Heart left ventricle (tissue), 16 donors: Measurements from ENCODE around the gene TTC12. TPM values are rescaled to one million over a fixed set of nuclear protein-coding genes. Genes with fewer than 3 reads are reported as not detected.

ENCODE experiments used
- ATAC-seq, 4 donors: fragments of 200-7000 bp; cut with Tn5 transposase; one replicate each; pipeline ENCODE4 v1.9.1; 2020 to 2022; ENCODE audit warnings: moderate library complexity in 4 of 4, mild to moderate bottlenecking in 3 of 4, moderate number of reproducible peaks in 1 of 4
- DNase-seq, 5 donors: peaks; one replicate each; pipeline ENCODE4 v3.0.0-alpha.2; 2020
- H3K27ac ChIP-seq, 12 donors: fragments of 200-600 bp; sonication (generic) in 4 of 12; one replicate each; pipeline versions ENCODE4 v1.5.0 to v1.8.0; 2016 to 2022; ENCODE audit warnings: mild to moderate bottlenecking in 2 of 12
- H3K27me3 ChIP-seq, 9 donors: fragments of 200-600 bp; sonication (generic) in 2 of 9; one replicate each; pipeline versions ENCODE4 v1.5.1 to v1.8.0; 2016 to 2022; ENCODE audit warnings: mild to moderate bottlenecking in 3 of 9
- H3K36me3 ChIP-seq, 9 donors: fragments of 200-600 bp; sonication (generic) in 2 of 9; one replicate each; pipeline versions ENCODE4 v1.5.0 to v1.8.0; 2018 to 2022; ENCODE audit warnings: mild to moderate bottlenecking in 2 of 9
- H3K4me1 ChIP-seq, 12 donors: fragments of 200-600 bp; sonication (generic) in 4 of 12; one replicate each; pipeline versions ENCODE4 v1.5.0 to v1.8.0; 2016 to 2022; ENCODE audit warnings: mild to moderate bottlenecking in 3 of 12
- H3K4me3 ChIP-seq, 12 donors: fragments of 200-600 bp; sonication (generic) in 4 of 12; one replicate each; pipeline versions ENCODE4 v1.5.0 to v1.8.0; 2017 to 2022; ENCODE audit warnings: mild to moderate bottlenecking in 9 of 12, moderate library complexity in 4 of 12
- H3K9me3 ChIP-seq, 12 donors: fragments of 200-600 bp; sonication (generic) in 4 of 12; one replicate each; pipeline versions ENCODE4 v1.5.0 to v1.8.0; 2016 to 2022; ENCODE audit warnings: mild to moderate bottlenecking in 1 of 12
- POLR2A ChIP-seq, 2 donors: fragments of 450-650 bp; IDR thresholded peaks; one replicate each; pipeline ENCODE4 v1.6.1; 2017; ENCODE audit warnings: antibody characterized with exemption in 2 of 2, mild to moderate bottlenecking in 2 of 2, moderate library complexity in 2 of 2
- WGBS, 4 donors: extraction: QIAGEN DNeasy Blood & Tissue Kit in 2 of 4; methylation state at CpG; one replicate each; pipeline versions ENCODE4 v1.1.5 to v1.1.7; 2013 to 2018; 5-methylcytosine and 5-hydroxymethylcytosine counted together
- intact Hi-C, 10 donors: fragments of 100-400 bp; cut with DNase I; formaldehyde crosslinking; loops; one replicate each; pipeline versions ENCODE4 v1.11.1 to v1.14.2; 2022
- polyA plus RNA-seq, 2 donors: library from polyadenylated mRNA; stranded (reverse); fragments of 200-250 nt; gene quantifications; one replicate each; pipeline ENCODE4 v1.2.3, GENCODE V29; 2013
- total RNA-seq, 9 donors: library from RNA; depleted of rRNA in 2 of 9; stranded (reverse); fragments of >200 nt in 2 of 9; fragmentation: NEBNext Ultra II Directional in 3 of 9; extraction: Animal tissue kit (Norgen Biotek cat#: 25700) in 3 of 9; gene quantifications; one replicate each; pipeline versions ENCODE4 v1.1.0 to v1.2.4, GENCODE V29; 2016 to 2023
- TF ChIP-seq, protein P1 (sequence below), 12 donors: fragments of 200-600 bp; sonication (generic) in 4 of 12; IDR thresholded peaks; one replicate each; pipeline versions ENCODE4 v1.5.0 to v1.8.0; 2018 to 2022; ENCODE audit warnings: antibody characterized with exemption in 12 of 12, mild to moderate bottlenecking in 5 of 12
- donor health status: ischemic (EF 13 %, LVEDD 7.1; RV severe dilation, severe dysfunction).
- donor health status: healthy with polysubstance abuse.
- donor health status: DM: no; HTN: yes; CAD: no.
- donor health status: DM: no; HTN: no; CAD: no.
- donor health status: ischemic (EF 25% LVEDD 6.9; RV normal size, moderate dysfunction).
- donor health status: ischemic (EF 25% LVEDD 5.7; RV mildly dilated, moderate dysfunction).
- donor health status: healthy.
- donor health status: DM: yes; HTN: yes; CAD: no.
- donor health status: ischemic (EF 35%, LVEDD 5.7; RV mildly dilated, moderate dysfunction).
- donor health status: nonischemic (EF 11% LVEDD 7.7; RV severe dilation, severe dysfunction).
- donor health status: DM: yes; HTN: yes; CAD: no.
- donor health status: PGD.
- donor health status: ischemic (EF 29% LVEDD 5.4; RV normal size, mild dysfunction).
- donor health status: nonischemic (EF 23%, LVEDD 6.1; RV moderate dilation, normal function).

The TTC12 gene
- total and polyA plus RNA-seq, 11 donors = 2.7 to 11.9 (median 6.9) TPM

DNA sequence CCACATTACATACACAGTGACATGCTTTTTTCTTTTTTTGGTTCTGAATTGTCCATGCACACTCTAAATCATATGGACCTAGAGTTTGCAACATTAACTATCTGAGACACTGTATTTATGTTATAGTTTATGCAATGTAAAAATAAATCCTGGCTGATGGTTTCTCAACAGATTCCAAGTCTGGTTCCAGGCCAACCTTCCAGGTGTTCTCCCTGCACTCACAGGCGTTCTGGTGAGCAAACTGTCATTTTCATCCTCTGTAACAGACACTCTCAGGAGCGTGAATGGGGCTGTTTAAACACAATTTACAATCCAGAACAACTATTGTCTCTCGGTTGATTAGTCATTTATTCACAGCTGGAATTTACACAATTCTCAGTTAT lies 36.7 kb downstream of the TTC12 start:
- no peak for TF ChIP-seq POLR2A (IDR thresholded peaks at IDR 0.05)
- TF ChIP-seq, protein P1, sequence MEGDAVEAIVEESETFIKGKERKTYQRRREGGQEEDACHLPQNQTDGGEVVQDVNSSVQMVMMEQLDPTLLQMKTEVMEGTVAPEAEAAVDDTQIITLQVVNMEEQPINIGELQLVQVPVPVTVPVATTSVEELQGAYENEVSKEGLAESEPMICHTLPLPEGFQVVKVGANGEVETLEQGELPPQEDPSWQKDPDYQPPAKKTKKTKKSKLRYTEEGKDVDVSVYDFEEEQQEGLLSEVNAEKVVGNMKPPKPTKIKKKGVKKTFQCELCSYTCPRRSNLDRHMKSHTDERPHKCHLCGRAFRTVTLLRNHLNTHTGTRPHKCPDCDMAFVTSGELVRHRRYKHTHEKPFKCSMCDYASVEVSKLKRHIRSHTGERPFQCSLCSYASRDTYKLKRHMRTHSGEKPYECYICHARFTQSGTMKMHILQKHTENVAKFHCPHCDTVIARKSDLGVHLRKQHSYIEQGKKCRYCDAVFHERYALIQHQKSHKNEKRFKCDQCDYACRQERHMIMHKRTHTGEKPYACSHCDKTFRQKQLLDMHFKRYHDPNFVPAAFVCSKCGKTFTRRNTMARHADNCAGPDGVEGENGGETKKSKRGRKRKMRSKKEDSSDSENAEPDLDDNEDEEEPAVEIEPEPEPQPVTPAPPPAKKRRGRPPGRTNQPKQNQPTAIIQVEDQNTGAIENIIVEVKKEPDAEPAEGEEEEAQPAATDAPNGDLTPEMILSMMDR (IDR thresholded peaks at IDR 0.05) = no peak
- WGBS, 4 donors = 81 to 90% (median 84%) methylated on average over 3 of the region's 3 CpGs
- Histone ChIP-seq H3K36me3 (peaks cover 0 to 69% (median 24%) of the 10 kb centered on the region in 9 donors), H3K27me3 (no peaks in the 10 kb centered on the region), H3K9me3 (peaks cover 0 to 20% (median 8%) of the 10 kb centered on the region in 12 donors), H3K4me1 (no peaks in the 10 kb centered on the region), H3K27ac (no peak overlapping the region), H3K4me3 (no peak overlapping the region)
- ATAC-seq = no peak
- no peak for DNase-seq
- intact Hi-C loops = no loop called here

DNA sequence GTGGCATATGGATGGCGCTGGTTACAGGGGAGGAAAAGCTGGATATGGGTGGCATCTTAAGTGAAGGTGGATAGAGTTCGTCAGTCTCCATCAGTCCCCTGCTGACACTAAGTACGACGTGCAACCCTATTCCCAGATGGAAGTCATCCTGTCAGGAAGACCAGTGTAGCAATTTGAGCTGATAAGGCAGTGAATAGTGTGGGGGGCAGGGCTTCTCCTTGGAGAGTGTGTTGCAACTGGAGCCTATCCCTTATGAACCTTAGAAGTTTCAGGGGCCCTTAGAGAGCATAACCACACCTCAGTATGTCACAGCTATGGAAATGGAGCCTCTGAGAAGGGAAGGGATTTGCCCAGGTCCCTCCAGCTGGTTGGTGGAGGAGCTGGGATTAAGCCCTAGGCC lies 37.1 kb downstream of the TTC12 start:
- intact Hi-C loops = no loop called here
- no peak overlapping the region for H3K4me3 ChIP-seq
- DNase-seq (no peak), ATAC-seq (no peak)
- peaks cover 0 to 25% (median 12%) of the 10 kb centered on the region in 12 donors for H3K9me3 ChIP-seq
- H3K36me3 ChIP-seq = peaks cover 0 to 69% (median 28%) of the 10 kb centered on the region in 9 donors
- no peaks in the 10 kb centered on the region for H3K4me1 ChIP-seq
- WGBS, 4 donors = 74 to 80% (median 76%) methylated on average over 4 of the region's 4 CpGs
- TF ChIP-seq POLR2A (IDR thresholded peaks at IDR 0.05) = no peak
- TF ChIP-seq, protein P1 (IDR thresholded peaks at IDR 0.05) = no peak
- no peak overlapping the region for H3K27ac ChIP-seq
- H3K27me3 ChIP-seq = no peaks in the 10 kb centered on the region

DNA sequence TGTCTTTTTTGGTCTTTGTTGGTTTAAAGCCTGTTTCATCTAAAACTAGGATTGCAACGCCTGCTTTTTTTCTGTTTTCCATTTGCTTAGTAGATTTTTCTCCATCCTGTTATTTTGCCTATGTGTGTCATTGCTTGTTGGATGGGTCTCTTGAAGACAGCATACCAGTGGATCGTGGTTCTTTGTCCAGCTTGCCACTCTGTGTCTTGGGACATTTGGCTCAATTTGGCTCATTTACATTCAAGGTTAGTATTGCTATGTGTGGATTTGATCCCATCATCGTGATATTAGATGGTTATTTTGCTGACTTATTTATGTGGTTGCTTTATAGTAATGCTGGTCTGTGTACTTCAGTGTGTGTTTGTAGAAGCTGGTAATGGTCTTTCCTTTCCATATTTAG lies 41.8 kb downstream of the TTC12 start:
- H3K27me3 ChIP-seq = no peaks in the 10 kb centered on the region
- peaks cover 0 to 98% (median 58%) of the 10 kb centered on the region in 9 donors for H3K36me3 ChIP-seq
- H3K9me3 ChIP-seq = peaks cover 0 to 34% (median 14%) of the 10 kb centered on the region in 12 donors
- no peak overlapping the region for H3K4me3 ChIP-seq
- DNase-seq (no peak), ATAC-seq (no peak)
- TF ChIP-seq POLR2A (IDR thresholded peaks at IDR 0.05) = no peak
- TF ChIP-seq, protein P1 (IDR thresholded peaks at IDR 0.05) = no peak
- H3K4me1 ChIP-seq = no peaks in the 10 kb centered on the region
- WGBS, 4 donors = 95 to 98% (median 96%) methylated on average over 3 of the region's 3 CpGs
- intact Hi-C loops = no loop called here
- no peak overlapping the region for H3K27ac ChIP-seq

DNA sequence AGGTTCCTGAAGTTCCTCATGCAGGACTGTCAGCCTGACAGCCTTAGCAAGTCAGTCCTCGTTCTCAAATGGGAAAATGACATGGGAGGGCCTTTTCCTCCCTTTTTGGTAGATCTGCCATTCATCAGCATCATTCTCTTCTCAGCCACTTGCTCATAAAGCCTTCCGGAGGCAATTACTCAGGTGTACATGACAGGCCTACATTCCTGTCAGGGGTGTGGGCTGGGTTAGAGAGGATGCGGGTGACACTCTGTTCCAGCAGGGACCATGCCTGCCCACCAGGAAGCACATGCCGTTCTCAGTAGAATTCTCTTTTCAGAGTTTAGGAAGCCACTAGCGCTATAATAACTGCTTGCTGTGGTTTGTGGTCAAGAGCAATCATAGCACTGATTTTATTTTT lies 49.0 kb downstream of the TTC12 start:
- H3K27ac ChIP-seq = no peak overlapping the region
- ATAC-seq (no peak), DNase-seq (no peak)
- H3K36me3 ChIP-seq = peaks cover 0 to 98% (median 84%) of the 10 kb centered on the region in 9 donors
- no peak overlapping the region for H3K4me3 ChIP-seq
- no peaks in the 10 kb centered on the region for H3K4me1 ChIP-seq
- 78 to 93% (median 83%) methylated on average over 5 of the region's 5 CpGs for WGBS, 4 donors
- TF ChIP-seq POLR2A (IDR thresholded peaks at IDR 0.05) = no peak
- TF ChIP-seq, protein P1 (IDR thresholded peaks at IDR 0.05) = no peak
- H3K27me3 ChIP-seq = no peaks in the 10 kb centered on the region
- H3K9me3 ChIP-seq = no peaks in the 10 kb centered on the region
- intact Hi-C loops = no loop called here
